Peyer's patch (tissue), 4 donors: ENCODE measurements around the gene GRID2IP. TPM values are rescaled to one million over a fixed set of nuclear protein-coding genes. Genes with fewer than 3 reads are reported as not detected.
A peak's percentile ranks its signal among the peaks of the same experiment; 100 is the strongest.

Experiments
- DNase-seq, 3 donors: peaks; one replicate each; pipeline ENCODE4 v3.0.0-alpha.2; 2017 to 2019
- H3K27ac ChIP-seq, 4 donors: fragments of 200-600 bp; sonication (generic); one replicate each; pipeline ENCODE4 v1.5.1; 2016 to 2019
- H3K27me3 ChIP-seq, 2 donors: fragments of 200-600 bp; sonication (generic); one replicate each; pipeline ENCODE4 v1.5.1; 2019
- H3K36me3 ChIP-seq, 3 donors: fragments of 200-600 bp; sonication (generic); one replicate each; pipeline ENCODE4 v1.5.1; 2016 to 2019
- H3K4me1 ChIP-seq, 4 donors: fragments of 200-600 bp; sonication (generic); one replicate each; pipeline ENCODE4 v1.5.1; 2016 to 2019
- H3K4me3 ChIP-seq, 4 donors: fragments of 200-600 bp; sonication (generic); 1 replicate in 3 of 4; 2 replicates in 1 of 4; pipeline ENCODE4 v1.5.1; 2016 to 2019; ENCODE audit warnings: mild to moderate bottlenecking in 1 of 4
- H3K9me3 ChIP-seq, 4 donors: fragments of 200-600 bp; sonication (generic); one replicate each; pipeline ENCODE4 v1.5.1; 2016 to 2019; ENCODE audit warnings: mild to moderate bottlenecking in 1 of 4
- CTCF ChIP-seq, 6 experiments: fragments of 450-650 bp in 4 of 6; fragments of 200-600 bp in 2 of 6; sonication (generic) in 1 of 6; IDR thresholded peaks; one replicate each; pipeline ENCODE4 v1.5.1; 2017 to 2019; ENCODE audit warnings: antibody characterized with exemption in 6 of 6, mild to moderate bottlenecking in 3 of 6, moderate library complexity in 1 of 6
- POLR2A ChIP-seq, 2 donors: fragments of 450-650 bp; IDR thresholded peaks; one replicate each; pipeline ENCODE4 v1.5.1; 2017; ENCODE audit warnings: antibody characterized with exemption in 2 of 2, mild to moderate bottlenecking in 2 of 2, moderate library complexity in 2 of 2
- total RNA-seq, 4 donors: library from RNA; depleted of rRNA; stranded (reverse); fragments of >200 nt; gene quantifications; one replicate each; pipeline ENCODE4 v1.1.0, GENCODE V29; 2016

The GRID2IP gene
- total RNA-seq, 4 donors from 2014 or later: 0.40 to 0.95 (median 0.88) TPM; not detected in 1

GRCh38 chr7:6563936-6564770 lies 12.9 kb upstream of the GRID2IP start:
- Histone ChIP-seq H3K4me1 (no peaks in the 10 kb centered on the region), H3K4me3 (no peak overlapping the region), H3K9me3 (no peaks in the 10 kb centered on the region), H3K27ac (no peak overlapping the region), H3K36me3 (no peaks in the 10 kb centered on the region), H3K27me3 (no peaks in the 10 kb centered on the region)
- TF ChIP-seq CTCF (IDR thresholded peaks at IDR 0.05): no peak
- no peak for TF ChIP-seq POLR2A (IDR thresholded peaks at IDR 0.05)
- DNase-seq: no peak

- no peaks in the 10 kb centered on the region for H3K4me1 ChIP-seq
These were observed 10.8 kb upstream of the GRID2IP start for GRCh38 chr7:6562106-6562505.

GRCh38 chr7:6559896-6560295 lies 8.6 kb upstream of the GRID2IP start:
- TF ChIP-seq POLR2A (IDR thresholded peaks at IDR 0.05): no peak
- TF ChIP-seq CTCF (IDR thresholded peaks at IDR 0.05): no peak

More at GRCh38 chr7:6562106-6562505, 10.8 kb upstream of the GRID2IP start:
- no peak for DNase-seq
- no peaks in the 10 kb centered on the region for H3K27me3 ChIP-seq
- no peak overlapping the region for H3K4me3 ChIP-seq
- no peak overlapping the region for H3K27ac ChIP-seq
- H3K9me3 ChIP-seq: no peaks in the 10 kb centered on the region
- no peaks in the 10 kb centered on the region for H3K36me3 ChIP-seq
- TF ChIP-seq POLR2A (IDR thresholded peaks at IDR 0.05): no peak
- TF ChIP-seq CTCF (IDR thresholded peaks at IDR 0.05): no peak

GRCh38 chr7:6558837-6559236 lies 7.6 kb upstream of the GRID2IP start:
- peak in 2 of 3 donors; percentile 25 to 49 for DNase-seq
- TF ChIP-seq POLR2A (IDR thresholded peaks at IDR 0.05) (no peak), CTCF (IDR thresholded peaks at IDR 0.05) (peak in 4 of 6 experiments; percentile 12 to 38 (median 26))
- no peak overlapping the region for H3K27ac ChIP-seq
- no peak overlapping the region for H3K4me3 ChIP-seq
- no peaks in the 10 kb centered on the region for H3K4me1 ChIP-seq
- H3K27me3 ChIP-seq: no peaks in the 10 kb centered on the region
- no peaks in the 10 kb centered on the region for H3K36me3 ChIP-seq
- no peaks in the 10 kb centered on the region for H3K9me3 ChIP-seq

More at GRCh38 chr7:6559896-6560295, 8.6 kb upstream of the GRID2IP start:
- H3K4me1 ChIP-seq: no peaks in the 10 kb centered on the region
- no peak for DNase-seq
- H3K9me3 ChIP-seq: no peaks in the 10 kb centered on the region
- no peaks in the 10 kb centered on the region for H3K27me3 ChIP-seq
- H3K27ac ChIP-seq: no peak overlapping the region
- H3K4me3 ChIP-seq: no peak overlapping the region
- H3K36me3 ChIP-seq: no peaks in the 10 kb centered on the region

GRCh38 chr7:6556196-6556595 lies 4.9 kb upstream of the GRID2IP start:
- DNase-seq: peak in 1 of 3 donors; percentile 51
- H3K36me3 ChIP-seq: no peaks in the 10 kb centered on the region
- no peaks in the 10 kb centered on the region for H3K27me3 ChIP-seq
- H3K4me3 ChIP-seq: no peak overlapping the region
- no peaks in the 10 kb centered on the region for H3K4me1 ChIP-seq
- no peaks in the 10 kb centered on the region for H3K9me3 ChIP-seq
- H3K27ac ChIP-seq: no peak overlapping the region
- TF ChIP-seq CTCF (IDR thresholded peaks at IDR 0.05) (peak in 2 of 6 experiments; percentile 29 to 32), POLR2A (IDR thresholded peaks at IDR 0.05) (no peak)
